H1 (cell line): ENCODE data around the gene BRD4. TPM values are rescaled to one million over a fixed set of nuclear protein-coding genes. Genes with fewer than 3 reads are reported as not detected.

Experiments used
- CTCF ChIA-PET: fragments of 300-600 bp; sonication (Branson Sonifier 250); formaldehyde crosslinking; loops from one replicate; lab custom pipeline; 2021; ENCODE audit not compliant: partially characterized antibody; lab: Charles Lee
- POLR2A ChIA-PET: fragments of 300-600 bp; sonication (Branson Sonifier 250); formaldehyde crosslinking; loops from one replicate; lab custom pipeline; 2021; ENCODE audit warnings: inconsistent platforms; ENCODE audit not compliant: partially characterized antibody; lab: Charles Lee
- DNase-seq, 2 experiments: peaks; one replicate each; pipeline versions ENCODE4 v3.0.0 to v3.0.0-alpha.2; 2010 to 2022; ENCODE audit warnings: low spot score in 2 of 2, low read depth in 1 of 2, mixed read lengths in 1 of 2
- FAIRE-seq: peaks from 2 replicates; lab custom pipeline; 2011; peaks lifted over from hg19 to GRCh38; lab: Jason Lieb, UNC
- H2AFZ ChIP-seq: 2 replicates; pipeline ENCODE4 v1.8.1; 2012; ENCODE audit warnings: low read length, inconsistent platforms
- H2AK5ac ChIP-seq: 2 replicates; pipeline ENCODE4 v1.6.1; 2013; ENCODE audit warnings: low read depth, low read length
- H2BK120ac ChIP-seq: replicated peaks from 2 replicates; pipeline ENCODE3; 2013; ENCODE audit warnings: low read depth, low read length, inconsistent platforms
- H2BK12ac ChIP-seq: 2 replicates; pipeline ENCODE4 v1.6.1; 2013; ENCODE audit warnings: low read depth, low read length
- H2BK15ac ChIP-seq: 2 replicates; pipeline ENCODE4 v1.6.1; 2013; ENCODE audit warnings: low read length
- H2BK20ac ChIP-seq: 2 replicates; pipeline ENCODE4 v1.6.1; 2013; ENCODE audit warnings: low read length
- H2BK5ac ChIP-seq: 2 replicates; pipeline ENCODE4 v1.6.1; 2013; ENCODE audit warnings: low read depth, low read length
- H3K14ac ChIP-seq: 2 replicates; pipeline ENCODE4 v1.6.1; 2013; ENCODE audit warnings: inconsistent platforms; ENCODE audit not compliant: insufficient read length
- H3K18ac ChIP-seq: 2 replicates; pipeline ENCODE4 v1.6.1; 2013; ENCODE audit warnings: low read length; ENCODE audit errors: extremely low read depth
- H3K23ac ChIP-seq: 2 replicates; pipeline ENCODE4 v1.6.1; 2013; ENCODE audit warnings: inconsistent platforms; ENCODE audit not compliant: insufficient read length
- H3K23me2 ChIP-seq: 2 replicates; pipeline ENCODE4 v1.6.1; 2013; ENCODE audit warnings: low read depth, low read length
- H3K27ac ChIP-seq: 2 replicates; pipeline ENCODE4 v1.6.1; 2011; ENCODE audit warnings: low read depth, low read length, inconsistent platforms
- H3K27me3 ChIP-seq, 4 experiments: replicated peaks in 1 of 4; 1 replicate in 1 of 4; 2 replicates in 3 of 4; pipeline versions ENCODE4 v1.6.1 to v1.8.1; 2011 to 2013; ENCODE audit warnings: low read length in 3 of 4, mild to moderate bottlenecking in 3 of 4, inconsistent platforms in 2 of 4, mixed read lengths in 2 of 4, moderate library complexity in 1 of 4; ENCODE audit not compliant: control insufficient read depth in 3 of 4, insufficient read depth in 3 of 4; ENCODE audit errors: extremely low read depth in 1 of 4
- H3K36me3 ChIP-seq, 4 experiments: 2 replicates each; pipeline versions ENCODE4 v1.6.1 to v1.8.1; 2011 to 2013; ENCODE audit warnings: mild to moderate bottlenecking in 4 of 4, low read length in 3 of 4, moderate library complexity in 2 of 4, control low read depth in 1 of 4, inconsistent platforms in 1 of 4; ENCODE audit not compliant: insufficient read depth in 4 of 4, control insufficient read depth in 2 of 4
- H3K4ac ChIP-seq: replicated peaks from 2 replicates; pipeline ENCODE3; 2013; ENCODE audit warnings: low read length, low read depth, mixed read lengths, inconsistent platforms; ENCODE audit not compliant: insufficient read length
- H3K4me1 ChIP-seq, 4 experiments: replicated peaks in 1 of 4; 1 replicate in 1 of 4; 2 replicates in 3 of 4; pipeline versions ENCODE4 v1.6.1 to v1.8.1; 2011 to 2013; ENCODE audit warnings: low read length in 3 of 4, inconsistent platforms in 2 of 4, mixed read lengths in 1 of 4; ENCODE audit not compliant: insufficient read depth in 4 of 4, control insufficient read depth in 3 of 4
- H3K4me2 ChIP-seq, 2 experiments: 2 replicates each; pipeline versions ENCODE4 v1.6.1 to v1.8.1; 2011 to 2013; ENCODE audit warnings: low read depth in 2 of 2, low read length in 2 of 2, control low read depth in 1 of 2, inconsistent platforms in 1 of 2, mild to moderate bottlenecking in 1 of 2; ENCODE audit not compliant: insufficient read depth in 1 of 2
- H3K4me3 ChIP-seq, 4 experiments: fragments of 200-600, 300-600 bp in 1 of 4; sonication (generic), shearing (Covaris generic), sonication (Bioruptor Twin) in 1 of 4; 2 replicates each; pipeline versions ENCODE4 v1.5.1 to v1.8.1; 2011 to 2016; ENCODE audit warnings: low read length in 4 of 4, low read depth in 3 of 4, control low read depth in 2 of 4, inconsistent platforms in 2 of 4, mild to moderate bottlenecking in 2 of 4, mixed read lengths in 1 of 4, moderate library complexity in 1 of 4; ENCODE audit not compliant: insufficient read depth in 2 of 4; ENCODE audit errors: extremely low read depth in 1 of 4
- H3K56ac ChIP-seq: replicated peaks from 2 replicates; pipeline ENCODE3; 2013; ENCODE audit warnings: low read depth, mild to moderate bottlenecking, mixed read lengths, low read length, inconsistent platforms; ENCODE audit not compliant: insufficient read length
- H3K79me1 ChIP-seq: 2 replicates; pipeline ENCODE4 v1.6.1; 2013; ENCODE audit warnings: low read depth, low read length, control low read depth
- H3K79me2 ChIP-seq, 2 experiments: 2 replicates each; pipeline versions ENCODE4 v1.6.1 to v1.8.1; 2012 to 2013; ENCODE audit warnings: low read length in 2 of 2, mild to moderate bottlenecking in 2 of 2, inconsistent platforms in 1 of 2; ENCODE audit not compliant: insufficient read depth in 2 of 2, control insufficient read depth in 1 of 2
- H3K9ac ChIP-seq, 4 experiments: replicated peaks in 1 of 4; 1 replicate in 1 of 4; 2 replicates in 3 of 4; pipeline versions ENCODE4 v1.6.1 to v1.8.1; 2011 to 2013; ENCODE audit warnings: low read depth in 3 of 4, low read length in 3 of 4, control low read depth in 2 of 4, mild to moderate bottlenecking in 2 of 4, moderate library complexity in 2 of 4, inconsistent platforms in 1 of 4; ENCODE audit errors: extremely low read depth in 1 of 4
- H3K9me3 ChIP-seq, 2 experiments: 2 replicates each; pipeline versions ENCODE4 v1.6.1 to v1.8.1; 2012 to 2013; ENCODE audit warnings: mild to moderate bottlenecking in 2 of 2, moderate library complexity in 2 of 2, control low read depth in 1 of 2, inconsistent platforms in 1 of 2, low read depth in 1 of 2, low read length in 1 of 2, mixed read lengths in 1 of 2; ENCODE audit not compliant: insufficient read depth in 2 of 2
- H4K20me1 ChIP-seq, 2 experiments: replicated peaks in 1 of 2; 2 replicates each; pipeline versions ENCODE3 to v1.8.1; 2011 to 2013; ENCODE audit warnings: inconsistent platforms in 2 of 2, low read length in 2 of 2, mild to moderate bottlenecking in 1 of 2; ENCODE audit not compliant: insufficient read depth in 2 of 2, control insufficient read depth in 1 of 2
- H4K5ac ChIP-seq: 2 replicates; pipeline ENCODE4 v1.6.1; 2013; ENCODE audit warnings: low read length, low read depth, mixed read lengths, inconsistent platforms; ENCODE audit not compliant: insufficient read length
- H4K8ac ChIP-seq: 2 replicates; pipeline ENCODE4 v1.8.0; 2013; ENCODE audit warnings: mild to moderate bottlenecking, moderate library complexity, low read length, inconsistent platforms; ENCODE audit not compliant: insufficient read depth; ENCODE audit errors: extremely low read depth
- H4K91ac ChIP-seq: replicated peaks from 2 replicates; pipeline ENCODE3; 2013; ENCODE audit warnings: low read length, mixed read lengths, inconsistent platforms; ENCODE audit not compliant: insufficient read length
- CREB1 ChIP-seq: IDR thresholded peaks from 2 replicates; pipeline ENCODE4 v1.6.1; 2012; ENCODE audit warnings: inconsistent platforms
- CTBP2 ChIP-seq: IDR thresholded peaks from 2 replicates; pipeline ENCODE4 v1.7.0; 2011; ENCODE audit warnings: borderline replicate concordance, mild to moderate bottlenecking, moderate library complexity, mixed read lengths, low read length; ENCODE audit not compliant: insufficient read depth, insufficient read length
- SP1 ChIP-seq: IDR thresholded peaks from 2 replicates; pipeline ENCODE4 v1.6.1; 2011; ENCODE audit warnings: low read depth, low read length
- SP2 ChIP-seq: IDR thresholded peaks from 2 replicates; pipeline ENCODE4 v1.6.1; 2012; ENCODE audit warnings: mild to moderate bottlenecking, low read length, inconsistent platforms
- SP4 ChIP-seq: IDR thresholded peaks from 2 replicates; pipeline ENCODE4 v1.6.1; 2012; ENCODE audit warnings: low read length, inconsistent platforms
- WGBS, 2 experiments: shearing (Covaris generic) in 1 of 2; methylation state at CpG; one replicate each; pipeline versions ENCODE4 v1.1.6 to v1.1.7; 2013 to 2015; ENCODE audit warnings: low lambda C conversion rate in 2 of 2, mixed read lengths in 2 of 2, inconsistent platforms in 1 of 2, low coverage in 1 of 2, missing lambda C conversion rate in 1 of 2; ENCODE audit not compliant: insufficient replicate concordance in 2 of 2, insufficient coverage in 1 of 2, insufficient read length in 1 of 2; ENCODE audit errors: extremely low coverage in 1 of 2, missing lambda C conversion rate in 1 of 2; 5-methylcytosine and 5-hydroxymethylcytosine counted together
- polyA plus RNA-seq, 7 experiments: library from polyadenylated mRNA; depleted of rRNA in 3 of 7; stranded (reverse) in 5 of 7; unstranded in 2 of 7; fragments of >200 nt in 5 of 7; fragments of 200-250 nt in 2 of 7; gene quantifications; 1 replicate in 5 of 7; 2 replicates in 1 of 7; 4 replicates in 1 of 7; pipeline versions ENCODE4 v1.2.1 to v1.2.3, GENCODE V29; 2011 to 2013; ENCODE audit warnings: missing spikeins in 2 of 7, mixed read lengths in 2 of 7
- total RNA-seq: library from RNA; stranded (reverse); fragmentation: NEBNext Ultra II Directional; extraction: Animal tissue kit (Norgen Biotek cat#: 25700); gene quantifications from 2 replicates; pipeline ENCODE4 v1.2.1, GENCODE V29; 2021

The BRD4 gene
- total and polyA plus RNA-seq, 2 of the 8 experiments (the other 6 are each of a cell fraction or from before 2014, with no cell fraction given), result 14.1 to 146 TPM

- Histone ChIP-seq H2AK5ac (no peak overlapping the region), H3K23me2 (no peaks in the 10 kb centered on the region), H3K4me1 (peaks cover 8 to 26% (median 15%) of the 10 kb centered on the region in 4 experiments), H3K9ac (no peak overlapping the region), H3K9me3 (no peaks in the 10 kb centered on the region), H4K5ac (no peak overlapping the region), H2AFZ (no peak overlapping the region), H2BK120ac (no peak overlapping the region), H3K56ac (no peak overlapping the region), H3K18ac (no peak overlapping the region), H3K4me3 (no peak overlapping the region), H3K27ac (no peak overlapping the region), H4K20me1 (peaks cover 77 to 85% of the 10 kb centered on the region in 2 experiments), H2BK12ac (no peak overlapping the region; the same call in 1 of the 2 replicates), H3K79me2 (peaks cover 79 to 100% of the 10 kb centered on the region in 2 experiments), H3K4me2 (no peak overlapping the region), H3K36me3 (0 out of 8 replicates have a peak, but pooled peaks cover 0 to 2% (median 0%) of the 10 kb centered on the region in 4 experiments), H2BK5ac (no peak overlapping the region), H3K23ac (no peak overlapping the region), H4K91ac (no peak overlapping the region), H3K27me3 (no peaks in the 10 kb centered on the region), H3K14ac (no peak overlapping the region), H2BK20ac (no peak overlapping the region), H4K8ac (no peak overlapping the region), H3K4ac (no peak overlapping the region), H2BK15ac (no peak overlapping the region), H3K79me1 (peaks cover 35% of the 10 kb centered on the region)
- POLR2A ChIA-PET, result interaction anchor here (1.0 to 2.4 kb wide), 6 partner anchors 11 to 95 kb away, joined by 3 to 16 read pairs (median 5); partner anchors contain the start of genes AKAP8 and BRD4
- CTCF ChIA-PET, result interaction anchor here (1.2 to 1.4 kb wide), 2 partner anchors 12 to 65 kb away, joined by 3 to 5 read pairs; no protein-coding TSS in a partner anchor
- 92% methylated on average over 5 of the region's 5 CpGs; no CpG with 5 or more reads in 1 of the 2 experiments for WGBS, 2 experiments
- DNase-seq (no peak), FAIRE-seq (no peak)
- TF ChIP-seq SP1 (no peak), SP4 (no peak), CREB1 (no peak), CTBP2 (no peak), SP2 (no peak)
- TF ChIP-seq, all 59 proteins: peak for 0
Observed at GRCh38 chr19:15284091-15284490, 48.2 kb downstream of the BRD4 start.
